WI38 (cell line): ENCODE results near the gene PTPRB.
"Not testable (repeated sequence)": the region's sequence is repeated elsewhere in the genome, so short reads cannot be mapped to it uniquely, and the experiment has no call there.

Source experiments
- H3K4me3 ChIP-seq: 2 replicates; pipeline ENCODE4 v1.5.1; 2011; ENCODE audit warnings: low read depth, mild to moderate bottlenecking, control low read depth, low read length
- TF ChIP-seq, protein P1 (sequence below): IDR thresholded peaks from 2 replicates; pipeline ENCODE4 v1.5.1; 2012; ENCODE audit warnings: low read depth, mild to moderate bottlenecking, control low read depth, low read length

PTPRB gene

DNA sequence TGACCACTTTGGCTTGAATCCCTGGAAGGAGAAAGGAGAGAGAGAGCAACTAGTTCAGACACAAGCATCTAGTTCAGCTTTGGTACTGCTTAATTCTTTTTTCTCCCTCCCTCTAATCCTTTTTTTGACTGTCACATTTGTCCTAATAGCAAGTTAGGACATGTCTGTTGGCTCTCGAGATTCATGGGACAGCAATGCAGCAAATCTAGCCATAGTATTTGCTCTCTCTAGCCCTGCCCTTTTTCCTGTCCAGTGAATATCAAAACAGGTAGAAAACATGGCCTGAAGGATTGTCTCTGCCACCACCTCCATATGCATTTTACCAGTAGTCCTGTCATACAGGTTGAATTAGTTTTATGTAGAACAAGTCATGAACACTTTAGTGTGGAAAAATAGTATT lies 116.4 kb downstream of the PTPRB start:
- H3K4me3 ChIP-seq = no peak overlapping the region
- TF ChIP-seq, protein P1, sequence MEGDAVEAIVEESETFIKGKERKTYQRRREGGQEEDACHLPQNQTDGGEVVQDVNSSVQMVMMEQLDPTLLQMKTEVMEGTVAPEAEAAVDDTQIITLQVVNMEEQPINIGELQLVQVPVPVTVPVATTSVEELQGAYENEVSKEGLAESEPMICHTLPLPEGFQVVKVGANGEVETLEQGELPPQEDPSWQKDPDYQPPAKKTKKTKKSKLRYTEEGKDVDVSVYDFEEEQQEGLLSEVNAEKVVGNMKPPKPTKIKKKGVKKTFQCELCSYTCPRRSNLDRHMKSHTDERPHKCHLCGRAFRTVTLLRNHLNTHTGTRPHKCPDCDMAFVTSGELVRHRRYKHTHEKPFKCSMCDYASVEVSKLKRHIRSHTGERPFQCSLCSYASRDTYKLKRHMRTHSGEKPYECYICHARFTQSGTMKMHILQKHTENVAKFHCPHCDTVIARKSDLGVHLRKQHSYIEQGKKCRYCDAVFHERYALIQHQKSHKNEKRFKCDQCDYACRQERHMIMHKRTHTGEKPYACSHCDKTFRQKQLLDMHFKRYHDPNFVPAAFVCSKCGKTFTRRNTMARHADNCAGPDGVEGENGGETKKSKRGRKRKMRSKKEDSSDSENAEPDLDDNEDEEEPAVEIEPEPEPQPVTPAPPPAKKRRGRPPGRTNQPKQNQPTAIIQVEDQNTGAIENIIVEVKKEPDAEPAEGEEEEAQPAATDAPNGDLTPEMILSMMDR = no peak

- no peak overlapping the region for H3K4me3 ChIP-seq
- TF ChIP-seq, protein P1 = no peak
These were observed 123.8 kb downstream of the PTPRB start for GRCh38 chr12:70513426-70513825.

DNA sequence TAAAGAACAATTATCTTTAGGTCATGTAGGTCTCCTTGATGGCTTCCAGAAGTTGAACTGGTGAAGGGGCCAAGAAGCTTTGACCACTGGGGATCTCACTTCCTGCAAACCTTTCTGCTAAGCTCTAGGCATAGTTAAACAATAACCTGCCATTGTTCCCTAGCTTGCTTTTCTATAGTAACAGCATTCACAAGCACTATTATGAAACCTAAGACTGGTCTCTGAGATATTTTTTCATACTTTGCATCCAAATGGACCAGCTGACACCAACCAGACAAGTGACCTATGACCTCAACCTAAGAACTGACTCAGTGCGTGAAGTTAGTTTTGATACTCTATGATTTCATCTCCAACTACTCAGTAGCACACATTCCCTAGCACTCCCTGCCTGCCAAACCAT lies 129.1 kb downstream of the PTPRB start:
- no peak overlapping the region for H3K4me3 ChIP-seq
- TF ChIP-seq, protein P1 = no peak

- TF ChIP-seq, protein P1 = no peak
- H3K4me3 ChIP-seq = no peak overlapping the region
These were observed 129.8 kb downstream of the PTPRB start for GRCh38 chr12:70507442-70507841.

DNA sequence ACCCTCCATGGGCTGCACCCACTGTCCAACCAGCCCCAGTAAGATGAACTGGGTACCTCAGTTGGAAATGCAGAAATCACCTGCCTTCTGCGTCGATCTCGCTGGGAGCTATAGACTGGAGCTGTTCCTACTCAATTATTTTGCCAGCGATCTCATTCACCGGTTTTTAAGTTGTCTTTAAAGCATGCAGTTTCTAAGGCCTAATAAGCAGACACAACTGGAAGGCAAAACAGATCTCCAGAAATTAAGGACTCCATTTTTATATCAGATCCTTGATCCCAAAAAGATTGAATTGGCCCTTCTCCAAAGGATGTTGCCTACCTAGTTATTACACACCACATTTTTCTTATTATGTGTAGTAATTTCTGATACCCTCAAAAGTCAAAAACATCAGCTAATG lies 139.7 kb downstream of the PTPRB start:
- H3K4me3 ChIP-seq = no peak overlapping the region
- TF ChIP-seq, protein P1 = no peak

DNA sequence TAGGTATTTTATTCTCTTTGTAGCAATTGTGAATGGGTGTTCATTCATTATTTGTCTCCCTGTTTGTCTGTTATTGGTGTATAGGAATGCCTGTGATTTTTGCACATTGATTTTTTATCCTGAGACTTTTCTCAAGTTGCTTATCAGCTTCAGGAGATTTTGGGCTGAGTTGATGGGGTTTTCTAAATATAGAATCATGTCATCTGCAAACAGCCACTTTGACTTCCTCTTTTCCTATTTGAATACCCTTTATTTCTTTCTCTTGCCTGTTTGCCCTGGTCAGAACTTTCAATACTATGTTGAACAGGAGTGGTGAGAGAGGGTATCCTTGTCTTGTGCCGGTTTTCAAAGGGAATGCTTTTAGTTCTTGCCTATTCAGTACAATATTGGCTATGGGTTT lies 144.3 kb downstream of the PTPRB start:
- not testable (repeated sequence) for H3K4me3 ChIP-seq

DNA sequence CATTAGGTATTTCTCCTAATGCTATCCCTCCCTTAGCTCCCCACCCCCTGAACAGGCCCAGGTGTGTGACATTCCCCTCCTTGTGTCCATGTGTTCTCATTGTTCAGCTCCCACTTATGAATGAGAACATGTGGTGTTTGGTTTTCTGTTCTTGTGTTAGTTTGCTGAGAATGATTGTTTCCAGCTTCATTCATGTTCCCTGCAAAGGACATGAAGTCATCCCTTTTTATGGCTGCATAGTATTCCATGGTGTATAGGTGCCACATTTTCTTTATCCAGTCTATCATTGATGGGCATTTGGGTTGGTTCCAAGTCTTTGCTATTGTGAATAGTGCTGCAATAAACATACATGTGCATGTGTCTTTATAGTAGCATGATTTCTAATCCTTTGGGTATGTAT lies 146.3 kb downstream of the PTPRB start:
- H3K4me3 ChIP-seq = not testable (repeated sequence)

DNA sequence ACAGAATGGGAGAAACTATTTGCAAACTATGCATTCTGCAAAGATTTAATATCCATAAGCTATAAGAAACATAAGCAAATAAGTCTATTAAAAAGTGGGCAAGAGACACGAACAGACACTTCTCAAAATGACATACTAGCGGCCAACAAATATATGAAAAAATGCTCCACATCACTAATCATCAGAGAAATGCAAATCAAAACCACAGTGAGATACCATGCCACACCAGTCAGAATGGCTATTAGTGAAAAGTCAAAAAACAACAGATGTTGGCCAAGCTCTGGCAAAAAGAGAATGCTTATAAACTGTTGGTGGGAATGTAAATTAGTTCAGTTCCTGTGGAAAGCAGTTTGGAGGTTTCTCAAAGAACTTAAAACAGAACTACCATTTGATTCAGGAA lies 149.8 kb downstream of the PTPRB start:
- no peak overlapping the region for H3K4me3 ChIP-seq
- TF ChIP-seq, protein P1 = no peak

DNA sequence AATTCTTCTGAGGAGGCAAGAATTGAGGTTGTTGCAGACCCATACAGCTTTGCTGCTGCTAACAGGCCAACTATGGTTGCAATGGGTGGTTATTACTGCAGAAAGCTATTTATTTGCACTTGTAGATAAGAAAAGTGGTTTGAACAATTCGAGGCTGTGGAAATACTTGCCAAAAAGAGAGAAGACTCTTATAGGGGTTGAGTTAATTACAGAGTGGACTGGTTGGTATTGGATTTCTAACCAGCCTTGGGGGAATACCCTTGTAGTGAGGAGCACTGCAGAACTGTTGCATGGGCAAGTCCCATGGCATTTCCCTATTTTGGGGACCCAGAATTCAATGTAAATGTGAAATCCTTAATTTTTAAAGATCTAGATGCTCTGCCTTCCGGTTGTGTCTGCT lies 150.6 kb downstream of the PTPRB start:
- TF ChIP-seq, protein P1 = no peak
- H3K4me3 ChIP-seq = no peak overlapping the region
